SU-DHL-6 (cell line): ENCODE measurements around the gene MYO5C.

Experiments used
- CTCF ChIP-seq: fragments of 200-600 bp; sonication (generic); IDR thresholded peaks from one replicate; pipeline ENCODE4 v1.5.1; 2017; ENCODE audit warnings: antibody characterized with exemption, mild to moderate bottlenecking, low read length, moderate library complexity; ENCODE audit not compliant: insufficient read depth, poor library complexity, severe bottlenecking
- EZH2phosphoT487 ChIP-seq: fragments of 200-600 bp; sonication (generic), shearing (Covaris generic); conservative IDR thresholded peaks from 2 replicates; pipeline ENCODE4 v1.6.1; 2018; ENCODE audit warnings: mild to moderate bottlenecking, antibody characterized with exemption, low read length, moderate library complexity, mixed read lengths

DNA sequence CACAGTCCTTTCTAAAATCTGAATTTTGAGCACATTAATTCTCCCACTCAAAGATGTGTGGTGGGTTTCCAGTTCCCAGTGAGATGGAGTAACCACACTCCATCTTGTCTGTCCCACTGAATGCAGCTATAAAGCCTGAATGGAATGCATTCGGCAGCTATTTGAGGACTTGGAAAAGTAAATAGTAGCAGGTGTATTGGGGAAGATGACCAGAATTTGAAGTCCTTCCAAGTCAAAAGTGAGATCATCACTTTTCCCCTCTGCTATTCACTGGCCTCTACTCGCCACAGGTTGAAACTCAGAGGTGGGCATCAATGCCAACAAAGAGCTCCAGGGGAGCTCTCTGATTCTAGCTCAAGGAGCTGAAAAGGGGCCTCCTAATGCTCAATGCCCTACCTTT, 96.3 kb downstream of the MYO5C start:
- TF ChIP-seq CTCF (no peak), EZH2phosphoT487 (no peak)
